NB4 (cell line): ENCODE measurements around the gene RAB12.

Source experiments
- CTCF ChIP-seq: IDR thresholded peaks from one replicate; pipeline ENCODE4 v1.5.1; 2012; ENCODE audit warnings: low read depth, low read length
- MAX ChIP-seq: IDR thresholded peaks from 2 replicates; pipeline ENCODE4 v1.6.1; 2011; ENCODE audit warnings: low read depth, low read length
- POLR2A ChIP-seq: IDR thresholded peaks from 2 replicates; pipeline ENCODE4 v1.6.1; 2011; ENCODE audit warnings: mild to moderate bottlenecking; ENCODE audit not compliant: insufficient read length; ENCODE audit errors: extremely low read depth

DNA sequence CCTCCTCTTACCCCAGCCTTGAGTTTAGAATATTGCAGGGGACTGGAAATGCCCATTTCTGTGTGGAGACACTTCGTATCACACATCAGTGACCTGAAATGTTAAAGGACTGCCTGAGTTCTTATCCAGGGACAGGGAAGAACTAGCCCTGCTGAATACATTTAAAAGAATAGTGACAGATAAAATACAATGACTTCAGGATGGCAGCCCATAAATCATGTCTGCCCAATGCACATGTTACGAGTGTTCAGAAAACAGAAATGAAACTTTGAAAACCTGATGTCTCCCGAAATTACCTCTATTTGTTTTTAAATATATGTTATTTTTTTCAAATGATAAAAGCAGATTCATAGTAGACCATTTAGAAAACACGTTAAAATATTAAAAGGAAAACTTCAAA, 22.3 kb upstream of the RAB12 start:
- no peak for TF ChIP-seq POLR2A
- TF ChIP-seq CTCF, result no peak
- TF ChIP-seq MAX, result no peak
